ENCODE measurements around the gene BCL7A. TPM values are rescaled to one million over a fixed set of nuclear protein-coding genes. Genes with fewer than 3 reads are reported as not detected.
"Not testable (repeated sequence)": the region's sequence is repeated elsewhere in the genome, so short reads cannot be mapped to it uniquely, and the experiment has no call there.

The BCL7A gene
- total and polyA plus RNA-seq, 8 donors: 1.5 to 11.6 (median 2.8) TPM

DNA sequence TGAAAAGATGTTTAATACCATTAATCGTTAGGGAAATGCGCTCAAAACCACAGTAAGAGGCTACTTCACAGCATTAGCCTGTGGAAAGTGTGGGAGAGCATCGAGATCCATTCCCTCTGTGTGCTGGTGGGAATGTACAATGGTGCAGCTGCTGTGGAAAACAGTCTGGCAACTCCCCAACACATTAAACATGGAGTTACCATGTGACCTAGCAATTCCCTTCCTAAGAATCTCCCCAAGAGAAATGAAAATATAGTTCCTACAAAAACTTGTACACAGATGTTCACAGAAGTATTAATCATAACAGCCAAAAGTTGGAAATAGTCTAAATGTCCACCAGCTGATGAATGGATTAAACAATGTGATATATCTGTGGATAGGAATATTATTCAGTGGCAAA is 80.6 kb downstream of the BCL7A start:
- Histone ChIP-seq H3K4me1 (peaks cover 51 to 98% (median 84%) of the 10 kb centered on the region in 4 donors), H3K9me3 (no peaks in the 10 kb centered on the region), H3K27me3 (no peaks in the 10 kb centered on the region), H3K4me3 (no peak overlapping the region), H3K36me3 (no peaks in the 10 kb centered on the region), H3K27ac (peak overlapping the region in 3 of 5 donors; percentile 36 to 87 (median 58))
- intact Hi-C loops (cut with DNase I; ENCODE audit: low total_unique reads): no loop called here
- 69 to 80% (median 75%) methylated on average over 3 of the region's 3 CpGs for whole genome bisulfite sequencing, 5 donors
- peak in 1 of 2 donors; percentile 64 for DNase-seq
- no peak for TF ChIP-seq POLR2A (IDR thresholded peaks at IDR 0.05)
- TF ChIP-seq, protein P1, sequence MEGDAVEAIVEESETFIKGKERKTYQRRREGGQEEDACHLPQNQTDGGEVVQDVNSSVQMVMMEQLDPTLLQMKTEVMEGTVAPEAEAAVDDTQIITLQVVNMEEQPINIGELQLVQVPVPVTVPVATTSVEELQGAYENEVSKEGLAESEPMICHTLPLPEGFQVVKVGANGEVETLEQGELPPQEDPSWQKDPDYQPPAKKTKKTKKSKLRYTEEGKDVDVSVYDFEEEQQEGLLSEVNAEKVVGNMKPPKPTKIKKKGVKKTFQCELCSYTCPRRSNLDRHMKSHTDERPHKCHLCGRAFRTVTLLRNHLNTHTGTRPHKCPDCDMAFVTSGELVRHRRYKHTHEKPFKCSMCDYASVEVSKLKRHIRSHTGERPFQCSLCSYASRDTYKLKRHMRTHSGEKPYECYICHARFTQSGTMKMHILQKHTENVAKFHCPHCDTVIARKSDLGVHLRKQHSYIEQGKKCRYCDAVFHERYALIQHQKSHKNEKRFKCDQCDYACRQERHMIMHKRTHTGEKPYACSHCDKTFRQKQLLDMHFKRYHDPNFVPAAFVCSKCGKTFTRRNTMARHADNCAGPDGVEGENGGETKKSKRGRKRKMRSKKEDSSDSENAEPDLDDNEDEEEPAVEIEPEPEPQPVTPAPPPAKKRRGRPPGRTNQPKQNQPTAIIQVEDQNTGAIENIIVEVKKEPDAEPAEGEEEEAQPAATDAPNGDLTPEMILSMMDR (IDR thresholded peaks at IDR 0.05): no peak
- TF ChIP-seq EP300 (IDR thresholded peaks at IDR 0.05): no peak
- no peak for TF ChIP-seq POLR2AphosphoS5 (IDR thresholded peaks at IDR 0.05)

DNA sequence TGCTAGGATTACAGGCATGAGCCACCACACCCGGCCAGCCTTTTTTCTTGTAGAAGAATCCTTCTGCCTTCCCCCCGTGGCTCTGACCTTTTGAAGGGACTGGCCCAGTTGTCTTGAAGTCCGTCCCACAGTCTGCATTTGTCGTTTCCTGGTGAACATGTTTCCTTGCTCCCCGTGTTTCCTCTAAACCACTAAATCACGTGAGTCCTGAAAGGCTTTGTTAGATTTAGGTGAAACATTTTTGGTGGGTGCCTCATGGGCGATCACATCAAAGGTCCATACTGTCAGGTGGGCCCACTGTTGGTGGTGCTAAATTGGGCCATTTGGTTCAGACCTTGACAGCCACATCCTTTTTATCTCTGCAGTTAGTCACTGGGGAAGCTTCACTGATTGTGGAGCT is 83.2 kb downstream of the BCL7A start:
- TF ChIP-seq POLR2A (IDR thresholded peaks at IDR 0.05) (no peak), POLR2AphosphoS5 (IDR thresholded peaks at IDR 0.05) (no peak), EP300 (IDR thresholded peaks at IDR 0.05) (no peak)
- TF ChIP-seq, protein P1 (IDR thresholded peaks at IDR 0.05): no peak
- peaks cover 52 to 98% (median 81%) of the 10 kb centered on the region in 4 donors for H3K4me1 ChIP-seq
- peak overlapping the region in 3 of 5 donors; percentile 69 to 82 (median 82) for H3K27ac ChIP-seq
- H3K9me3 ChIP-seq: no peaks in the 10 kb centered on the region
- no peaks in the 10 kb centered on the region for H3K27me3 ChIP-seq
- H3K4me3 ChIP-seq: no peak overlapping the region
- peaks cover 0 to 3% (median 0%) of the 10 kb centered on the region in 4 donors for H3K36me3 ChIP-seq
- intact Hi-C loops (cut with DNase I; ENCODE audit: low total_unique reads): no loop called here
- DNase-seq: no peak
- 32 to 56% (median 48%) methylated on average over 7 of the region's 7 CpGs for WGBS, 5 donors

- WGBS, 5 donors: 67 to 89% (median 81%) methylated on average over 11 of the region's 11 CpGs
- H3K27me3 ChIP-seq; DNase-seq; intact Hi-C loops (cut with DNase I; ENCODE audit: low total_unique reads); H3K4me3 ChIP-seq; H3K9me3 ChIP-seq; H3K36me3 ChIP-seq: not testable (repeated sequence)
- H3K27ac ChIP-seq: peak overlapping the region in 3 of 5 donors; percentile 69 to 82 (median 82)
- peaks cover 53 to 98% (median 78%) of the 10 kb centered on the region in 4 donors for H3K4me1 ChIP-seq
Observed at GRCh38 chr12:122105496-122105895, 83.8 kb downstream of the BCL7A start.

DNA sequence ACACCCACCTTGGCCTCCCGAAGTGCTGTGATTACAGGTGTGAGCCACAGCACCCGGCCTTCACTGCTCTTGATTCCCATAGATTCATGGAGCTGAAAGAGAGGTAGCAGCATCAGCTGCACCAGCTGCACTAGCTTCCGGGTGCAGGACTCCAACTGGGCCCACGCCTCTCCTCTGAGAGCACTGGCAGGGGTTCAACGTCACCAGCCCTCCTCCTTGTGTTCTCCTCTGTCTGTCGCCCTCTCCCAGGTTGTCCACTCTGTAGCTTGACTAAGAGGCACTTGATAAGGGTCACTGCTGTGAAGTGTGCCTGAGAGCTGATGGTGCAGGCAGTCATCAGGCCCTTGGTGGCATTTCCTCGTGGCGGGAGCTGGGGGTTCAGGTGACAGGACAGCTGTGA is 85.2 kb downstream of the BCL7A start:
- intact Hi-C loops (cut with DNase I; ENCODE audit: low total_unique reads): no loop called here
- 34 to 50% (median 48%) methylated on average over 6 to 8 of the region's 8 CpGs for WGBS, 5 donors
- Histone ChIP-seq H3K9me3 (no peaks in the 10 kb centered on the region), H3K4me1 (peaks cover 53 to 98% (median 75%) of the 10 kb centered on the region in 4 donors), H3K36me3 (peaks cover 0 to 3% (median 0%) of the 10 kb centered on the region in 4 donors), H3K4me3 (no peak overlapping the region), H3K27ac (peak overlapping the region; percentile 37 to 82 (median 73)), H3K27me3 (no peaks in the 10 kb centered on the region)
- no peak for TF ChIP-seq POLR2A (IDR thresholded peaks at IDR 0.05)
- TF ChIP-seq POLR2AphosphoS5 (IDR thresholded peaks at IDR 0.05): peak in 2 of 3 donors; percentile 15 to 68
- peak; percentile 63 to 88 for DNase-seq

DNA sequence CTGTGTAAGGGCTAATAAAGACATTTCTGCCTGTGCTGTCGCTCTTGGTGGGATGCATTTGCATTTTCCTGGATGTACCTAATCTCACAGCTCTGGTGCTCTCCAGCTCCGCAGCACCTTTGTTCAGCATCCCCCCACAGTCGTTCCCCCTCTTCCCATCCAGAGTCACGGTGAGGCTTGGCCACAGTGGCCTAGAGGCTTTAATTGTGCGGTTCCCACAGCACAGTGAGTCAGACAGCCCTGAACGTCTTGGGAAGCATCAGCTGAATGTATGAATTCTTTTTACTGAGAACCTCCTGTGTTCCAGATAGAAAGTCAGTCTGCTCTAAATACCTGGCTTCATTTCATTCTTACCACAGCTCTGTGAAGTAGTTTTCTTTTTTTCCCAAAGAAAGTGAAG is 85.6 kb downstream of the BCL7A start:
- intact Hi-C loops (cut with DNase I; ENCODE audit: low total_unique reads): no loop called here
- H3K9me3 ChIP-seq: no peaks in the 10 kb centered on the region
- no peak for DNase-seq
- peaks cover 53 to 99% (median 77%) of the 10 kb centered on the region in 4 donors for H3K4me1 ChIP-seq
- no peak overlapping the region for H3K4me3 ChIP-seq
- peaks cover 0 to 3% (median 0%) of the 10 kb centered on the region in 4 donors for H3K36me3 ChIP-seq
- peak overlapping the region; percentile 37 to 82 (median 73) for H3K27ac ChIP-seq
- H3K27me3 ChIP-seq: no peaks in the 10 kb centered on the region
- TF ChIP-seq, protein P1 (IDR thresholded peaks at IDR 0.05): no peak
- TF ChIP-seq POLR2A (IDR thresholded peaks at IDR 0.05) (no peak), EP300 (IDR thresholded peaks at IDR 0.05) (no peak), POLR2AphosphoS5 (IDR thresholded peaks at IDR 0.05) (no peak)
- whole genome bisulfite sequencing, 5 donors: 41 to 66% (median 52%) methylated on average over 6 of the region's 6 CpGs

All from stomach (tissue), 9 donors.